Measurements from ENCODE around the gene PHAX.

PHAX gene

GRCh38 chr5:126576974-126577373 lies 23.8 kb upstream of the PHAX start:
- no peak for DNase-seq (ENCODE audit: low read depth)
- TF ChIP-seq, protein P1, sequence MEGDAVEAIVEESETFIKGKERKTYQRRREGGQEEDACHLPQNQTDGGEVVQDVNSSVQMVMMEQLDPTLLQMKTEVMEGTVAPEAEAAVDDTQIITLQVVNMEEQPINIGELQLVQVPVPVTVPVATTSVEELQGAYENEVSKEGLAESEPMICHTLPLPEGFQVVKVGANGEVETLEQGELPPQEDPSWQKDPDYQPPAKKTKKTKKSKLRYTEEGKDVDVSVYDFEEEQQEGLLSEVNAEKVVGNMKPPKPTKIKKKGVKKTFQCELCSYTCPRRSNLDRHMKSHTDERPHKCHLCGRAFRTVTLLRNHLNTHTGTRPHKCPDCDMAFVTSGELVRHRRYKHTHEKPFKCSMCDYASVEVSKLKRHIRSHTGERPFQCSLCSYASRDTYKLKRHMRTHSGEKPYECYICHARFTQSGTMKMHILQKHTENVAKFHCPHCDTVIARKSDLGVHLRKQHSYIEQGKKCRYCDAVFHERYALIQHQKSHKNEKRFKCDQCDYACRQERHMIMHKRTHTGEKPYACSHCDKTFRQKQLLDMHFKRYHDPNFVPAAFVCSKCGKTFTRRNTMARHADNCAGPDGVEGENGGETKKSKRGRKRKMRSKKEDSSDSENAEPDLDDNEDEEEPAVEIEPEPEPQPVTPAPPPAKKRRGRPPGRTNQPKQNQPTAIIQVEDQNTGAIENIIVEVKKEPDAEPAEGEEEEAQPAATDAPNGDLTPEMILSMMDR (IDR thresholded peaks at IDR 0.05; ENCODE audit: control insufficient read depth, extremely low read depth, insufficient read depth): no peak
- H3K4me3 ChIP-seq (ENCODE audit: low read depth, low read length): no peak overlapping the region

- H3K4me3 ChIP-seq (ENCODE audit: low read depth, low read length): no peak overlapping the region
- TF ChIP-seq, protein P1 (IDR thresholded peaks at IDR 0.05; ENCODE audit: control insufficient read depth, extremely low read depth, insufficient read depth): no peak
- DNase-seq (ENCODE audit: low read depth): no peak
These were observed 23.3 kb upstream of the PHAX start for GRCh38 chr5:126577415-126577814.

- TF ChIP-seq, protein P1 (IDR thresholded peaks at IDR 0.05; ENCODE audit: control insufficient read depth, extremely low read depth, insufficient read depth): no peak
- no peak for DNase-seq (ENCODE audit: low read depth)
- H3K4me3 ChIP-seq (ENCODE audit: low read depth, low read length): no peak overlapping the region
These were observed 21.0 kb upstream of the PHAX start for GRCh38 chr5:126579716-126580115.

DNA sequence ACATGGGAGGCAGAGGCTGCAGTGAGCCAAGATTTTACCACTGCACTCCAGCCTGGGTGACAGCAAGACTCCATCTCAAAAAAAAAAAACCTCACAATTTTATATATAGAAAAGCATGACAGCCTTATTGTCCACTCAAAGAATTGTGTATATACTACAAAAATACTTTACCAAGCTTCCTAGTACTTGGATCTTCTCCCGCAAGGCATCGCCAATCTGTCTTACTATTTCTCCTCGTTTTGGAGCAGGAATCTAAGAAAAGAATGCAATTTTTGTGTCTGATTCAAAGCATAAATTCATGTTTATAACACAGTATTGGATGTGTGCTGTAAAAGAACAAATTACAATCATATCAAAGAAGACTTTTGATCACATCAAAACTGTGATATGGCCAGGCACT lies 17.0 kb upstream of the PHAX start:
- TF ChIP-seq, protein P1 (IDR thresholded peaks at IDR 0.05; ENCODE audit: control insufficient read depth, extremely low read depth, insufficient read depth): no peak
- H3K4me3 ChIP-seq (ENCODE audit: low read depth, low read length): no peak overlapping the region
- DNase-seq (ENCODE audit: low read depth): no peak

DNA sequence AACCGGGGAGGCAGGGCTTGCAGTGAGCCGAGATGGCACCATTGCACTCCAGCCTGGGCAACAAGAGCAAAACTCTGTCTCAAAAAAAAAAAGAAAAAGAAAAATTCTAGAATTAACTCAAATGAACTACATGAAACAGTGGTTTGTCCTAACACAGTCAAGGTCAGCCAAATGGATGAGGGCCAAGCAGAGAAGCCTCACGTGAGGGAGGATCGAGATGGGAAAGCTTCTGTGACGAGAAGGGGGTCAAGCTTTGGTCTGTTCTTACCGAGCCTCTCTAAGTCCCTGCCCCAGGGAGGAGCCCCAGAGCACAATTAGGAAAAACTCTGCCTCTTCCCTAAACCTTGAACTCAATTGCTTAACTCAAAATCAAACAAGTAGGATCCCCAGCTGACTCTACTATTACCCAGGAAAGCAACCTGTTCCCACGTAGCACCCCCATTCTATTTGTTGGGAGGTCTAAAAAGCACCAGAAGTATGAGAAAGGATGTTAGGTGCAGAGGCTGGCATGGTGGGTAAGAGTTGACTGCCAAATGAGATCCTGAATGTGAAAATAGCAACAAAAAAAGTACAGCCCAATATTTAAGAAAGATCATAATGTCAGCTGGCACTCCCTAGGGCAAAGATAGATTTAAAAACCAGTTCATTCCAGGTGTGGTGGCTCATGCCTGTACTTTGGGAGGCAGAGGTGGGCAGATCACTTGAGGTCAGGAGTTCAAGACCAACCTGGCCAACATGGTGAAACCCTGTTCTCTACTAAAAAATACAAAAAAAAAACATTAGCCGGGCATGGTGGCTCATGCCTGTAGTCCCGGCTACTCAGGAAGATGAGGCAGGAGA lies 13.0 kb upstream of the PHAX start:
- TF ChIP-seq, protein P1 (IDR thresholded peaks at IDR 0.05; ENCODE audit: control insufficient read depth, extremely low read depth, insufficient read depth): no peak
- DNase-seq (ENCODE audit: low read depth): no peak
- no peak overlapping the region for H3K4me3 ChIP-seq (ENCODE audit: low read depth, low read length)

GRCh38 chr5:126589536-126590297 lies 11.0 kb upstream of the PHAX start:
- no peak for DNase-seq (ENCODE audit: low read depth)
- no peak overlapping the region for H3K4me3 ChIP-seq (ENCODE audit: low read depth, low read length)
- TF ChIP-seq, protein P1 (IDR thresholded peaks at IDR 0.05; ENCODE audit: control insufficient read depth, extremely low read depth, insufficient read depth): no peak

All from LNCaP clone FGC (cell line).